Lower leg skin (tissue), 3 donors: ENCODE measurements around the gene NDUFB8.

Experiments used
- POLR2A ChIP-seq, 2 donors: fragments of 450-650 bp; IDR thresholded peaks; one replicate each; pipeline ENCODE4 v1.6.1; 2016 to 2017; ENCODE audit warnings: antibody characterized with exemption in 2 of 2, mild to moderate bottlenecking in 1 of 2, moderate library complexity in 1 of 2
- TF ChIP-seq, protein P1 (sequence below), 3 donors: fragments of 450-650 bp; IDR thresholded peaks; one replicate each; pipeline ENCODE4 v1.5.1; 2016; ENCODE audit warnings: antibody characterized with exemption in 3 of 3, mild to moderate bottlenecking in 3 of 3, moderate library complexity in 2 of 3

DNA sequence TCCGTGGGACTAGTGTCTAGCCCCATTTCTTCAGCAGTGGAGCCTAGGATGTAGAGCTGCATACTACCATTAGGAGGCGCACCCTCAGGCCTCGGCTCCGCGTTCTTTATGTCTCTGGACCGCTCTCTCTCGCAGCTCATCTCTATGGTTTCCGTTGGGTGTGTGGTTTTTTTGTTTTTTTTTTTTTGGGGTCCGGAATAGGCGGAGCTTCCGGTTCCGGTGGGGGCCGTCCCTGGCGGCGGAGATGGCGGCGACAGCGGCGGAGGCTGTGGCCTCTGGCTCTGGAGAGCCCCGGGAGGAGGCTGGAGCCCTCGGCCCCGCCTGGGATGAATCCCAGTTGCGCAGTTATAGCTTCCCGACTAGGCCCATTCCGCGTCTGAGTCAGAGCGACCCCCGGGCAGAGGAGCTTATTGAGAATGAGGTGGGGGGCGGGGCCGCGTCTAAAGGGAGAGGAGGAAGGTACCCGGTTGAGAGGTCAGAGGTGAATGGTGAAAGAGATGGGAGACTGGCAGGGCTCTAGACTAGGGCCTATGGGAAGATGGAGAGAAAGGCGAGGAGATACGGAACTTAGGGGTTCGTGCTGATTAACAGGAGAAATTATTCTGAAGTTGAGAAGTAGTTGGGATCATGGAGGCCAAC lies 6.2 kb upstream of the NDUFB8 start, which contains the start of gene HIF1AN:
- TF ChIP-seq, protein P1, sequence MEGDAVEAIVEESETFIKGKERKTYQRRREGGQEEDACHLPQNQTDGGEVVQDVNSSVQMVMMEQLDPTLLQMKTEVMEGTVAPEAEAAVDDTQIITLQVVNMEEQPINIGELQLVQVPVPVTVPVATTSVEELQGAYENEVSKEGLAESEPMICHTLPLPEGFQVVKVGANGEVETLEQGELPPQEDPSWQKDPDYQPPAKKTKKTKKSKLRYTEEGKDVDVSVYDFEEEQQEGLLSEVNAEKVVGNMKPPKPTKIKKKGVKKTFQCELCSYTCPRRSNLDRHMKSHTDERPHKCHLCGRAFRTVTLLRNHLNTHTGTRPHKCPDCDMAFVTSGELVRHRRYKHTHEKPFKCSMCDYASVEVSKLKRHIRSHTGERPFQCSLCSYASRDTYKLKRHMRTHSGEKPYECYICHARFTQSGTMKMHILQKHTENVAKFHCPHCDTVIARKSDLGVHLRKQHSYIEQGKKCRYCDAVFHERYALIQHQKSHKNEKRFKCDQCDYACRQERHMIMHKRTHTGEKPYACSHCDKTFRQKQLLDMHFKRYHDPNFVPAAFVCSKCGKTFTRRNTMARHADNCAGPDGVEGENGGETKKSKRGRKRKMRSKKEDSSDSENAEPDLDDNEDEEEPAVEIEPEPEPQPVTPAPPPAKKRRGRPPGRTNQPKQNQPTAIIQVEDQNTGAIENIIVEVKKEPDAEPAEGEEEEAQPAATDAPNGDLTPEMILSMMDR (IDR thresholded peaks at IDR 0.05) = peak in 1 of 3 donors; percentile 83
- TF ChIP-seq POLR2A (IDR thresholded peaks at IDR 0.05) = peak in 1 of 2 donors; percentile 39
